Breast epithelium (tissue), 3 donors: Measurements from ENCODE around the gene CYFIP2.

Experiments
- POLR2A ChIP-seq: fragments of 450-650 bp; IDR thresholded peaks from one replicate; pipeline ENCODE4 v1.6.1; 2016; ENCODE audit warnings: antibody characterized with exemption, mild to moderate bottlenecking, moderate library complexity
- POLR2AphosphoS5 ChIP-seq, 3 donors: sonication (generic); formaldehyde crosslinking; IDR thresholded peaks; one replicate each; pipeline ENCODE4 v1.6.1; 2017; ENCODE audit warnings: antibody characterized with exemption in 3 of 3
- TF ChIP-seq, protein P1 (sequence below), 3 donors: fragments of 450-650 bp; IDR thresholded peaks; one replicate each; pipeline ENCODE4 v1.5.1; 2016 to 2017; ENCODE audit warnings: antibody characterized with exemption in 3 of 3, mild to moderate bottlenecking in 3 of 3, moderate library complexity in 3 of 3

DNA sequence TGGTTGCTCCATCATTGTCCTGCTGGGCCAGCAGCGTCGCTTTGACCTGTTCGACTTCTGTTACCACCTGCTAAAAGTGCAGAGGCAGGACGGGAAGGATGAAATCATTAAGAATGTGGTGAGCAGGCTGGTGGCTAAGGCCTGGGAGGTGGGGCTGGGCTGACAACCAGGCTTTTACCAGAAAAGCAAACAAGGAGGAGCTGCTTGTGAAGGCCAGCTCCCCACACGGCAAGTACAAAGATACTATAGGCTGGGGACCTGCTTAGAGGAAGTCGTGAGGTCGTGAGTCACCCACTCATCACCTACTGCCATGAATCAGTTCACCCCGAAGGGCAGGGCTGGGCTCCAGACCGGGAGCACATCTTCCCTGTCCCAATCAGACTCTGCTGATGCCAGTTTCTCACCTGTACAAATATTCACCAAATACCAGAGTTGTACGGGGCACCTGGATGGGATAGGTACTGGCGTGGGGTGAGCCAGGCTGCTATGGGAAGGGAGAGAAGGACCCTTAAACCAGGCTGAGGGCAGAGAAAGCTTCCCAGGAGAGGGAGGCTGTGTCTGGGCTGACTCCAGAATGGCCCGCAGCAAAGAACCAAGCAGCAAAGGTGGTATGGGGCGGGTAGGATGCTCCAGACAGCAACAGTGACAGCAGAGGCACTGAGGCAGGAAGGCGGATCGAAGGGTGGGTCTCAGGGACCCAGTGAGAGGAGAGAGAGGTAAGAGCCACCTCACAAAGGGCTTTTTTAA is 124.8 kb downstream of the CYFIP2 start:
- TF ChIP-seq, protein P1, sequence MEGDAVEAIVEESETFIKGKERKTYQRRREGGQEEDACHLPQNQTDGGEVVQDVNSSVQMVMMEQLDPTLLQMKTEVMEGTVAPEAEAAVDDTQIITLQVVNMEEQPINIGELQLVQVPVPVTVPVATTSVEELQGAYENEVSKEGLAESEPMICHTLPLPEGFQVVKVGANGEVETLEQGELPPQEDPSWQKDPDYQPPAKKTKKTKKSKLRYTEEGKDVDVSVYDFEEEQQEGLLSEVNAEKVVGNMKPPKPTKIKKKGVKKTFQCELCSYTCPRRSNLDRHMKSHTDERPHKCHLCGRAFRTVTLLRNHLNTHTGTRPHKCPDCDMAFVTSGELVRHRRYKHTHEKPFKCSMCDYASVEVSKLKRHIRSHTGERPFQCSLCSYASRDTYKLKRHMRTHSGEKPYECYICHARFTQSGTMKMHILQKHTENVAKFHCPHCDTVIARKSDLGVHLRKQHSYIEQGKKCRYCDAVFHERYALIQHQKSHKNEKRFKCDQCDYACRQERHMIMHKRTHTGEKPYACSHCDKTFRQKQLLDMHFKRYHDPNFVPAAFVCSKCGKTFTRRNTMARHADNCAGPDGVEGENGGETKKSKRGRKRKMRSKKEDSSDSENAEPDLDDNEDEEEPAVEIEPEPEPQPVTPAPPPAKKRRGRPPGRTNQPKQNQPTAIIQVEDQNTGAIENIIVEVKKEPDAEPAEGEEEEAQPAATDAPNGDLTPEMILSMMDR (IDR thresholded peaks at IDR 0.05), result no peak
- TF ChIP-seq POLR2A, result no peak
- no peak for TF ChIP-seq POLR2AphosphoS5 (IDR thresholded peaks at IDR 0.05)
